ENCODE measurements around the gene LNPEP. TPM values are rescaled to one million over a fixed set of nuclear protein-coding genes. Genes with fewer than 3 reads are reported as not detected.

LNPEP gene
- polyA plus RNA-seq, 1 donor, result 19.7 TPM

Other genes starting within 250 kb of the LNPEP start
- gene ERAP1, start 128.1 kb upstream of the LNPEP start, polyA plus RNA-seq, result 186 TPM
- gene ERAP2, start 59.6 kb upstream of the LNPEP start, polyA plus RNA-seq, result 7.7 TPM
- 3.7 TPM for gene LIX1, start 206.5 kb downstream of the LNPEP start, polyA plus RNA-seq
- gene RIOK2, start 247.2 kb downstream of the LNPEP start, polyA plus RNA-seq, result 33.4 TPM

All from large intestine (tissue), 1 donor.